ENCODE results near the gene TMEM59.
A peak's percentile ranks its signal among the peaks of the same experiment; 100 is the strongest.

DNA sequence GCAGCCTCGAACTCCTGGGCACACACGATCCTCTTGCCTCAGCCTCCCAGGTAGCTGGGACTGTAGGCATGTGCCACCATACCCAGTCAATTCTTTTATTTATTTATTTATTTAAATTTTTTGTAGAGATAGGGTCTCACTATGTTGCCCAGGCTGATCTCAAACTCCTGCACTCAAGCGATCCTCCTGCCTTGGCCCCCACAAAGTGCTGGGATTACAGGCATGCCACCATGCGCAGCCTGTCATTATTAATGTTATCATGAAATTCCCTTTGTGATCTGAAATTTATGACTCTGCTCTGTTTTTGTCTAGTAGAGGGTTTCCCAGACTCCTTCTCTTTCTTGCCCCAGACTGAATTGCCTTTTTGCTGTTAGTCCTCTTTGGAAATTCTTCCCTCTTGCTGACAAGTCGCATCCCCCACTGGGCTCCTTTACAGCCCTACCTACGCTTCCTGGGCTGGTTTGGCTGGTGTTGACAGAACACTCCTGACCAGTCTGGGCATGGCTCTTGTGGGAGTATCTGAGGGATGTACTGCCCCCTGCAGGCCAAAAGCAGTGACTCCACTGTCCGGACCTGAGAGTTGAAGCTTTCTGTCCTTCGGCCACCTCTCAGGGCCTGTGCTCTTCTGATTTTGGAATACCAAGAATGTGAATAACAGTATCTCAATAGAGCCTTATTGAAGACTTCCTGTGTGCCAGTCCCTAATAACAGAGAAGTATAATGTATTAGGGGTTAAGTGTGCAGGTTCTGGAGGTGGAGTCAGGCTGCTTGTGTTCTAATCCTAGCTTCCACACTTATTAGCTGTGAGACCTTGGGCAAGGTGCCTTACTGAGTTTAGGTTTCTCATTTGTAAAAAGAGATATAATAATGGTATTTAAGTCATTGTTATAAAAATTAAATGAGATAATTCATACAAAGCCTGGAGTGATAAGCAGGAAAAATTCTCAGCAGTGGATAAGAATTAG, 28.6 kb upstream of the TMEM59 start:
- TF ChIP-seq, protein P1, sequence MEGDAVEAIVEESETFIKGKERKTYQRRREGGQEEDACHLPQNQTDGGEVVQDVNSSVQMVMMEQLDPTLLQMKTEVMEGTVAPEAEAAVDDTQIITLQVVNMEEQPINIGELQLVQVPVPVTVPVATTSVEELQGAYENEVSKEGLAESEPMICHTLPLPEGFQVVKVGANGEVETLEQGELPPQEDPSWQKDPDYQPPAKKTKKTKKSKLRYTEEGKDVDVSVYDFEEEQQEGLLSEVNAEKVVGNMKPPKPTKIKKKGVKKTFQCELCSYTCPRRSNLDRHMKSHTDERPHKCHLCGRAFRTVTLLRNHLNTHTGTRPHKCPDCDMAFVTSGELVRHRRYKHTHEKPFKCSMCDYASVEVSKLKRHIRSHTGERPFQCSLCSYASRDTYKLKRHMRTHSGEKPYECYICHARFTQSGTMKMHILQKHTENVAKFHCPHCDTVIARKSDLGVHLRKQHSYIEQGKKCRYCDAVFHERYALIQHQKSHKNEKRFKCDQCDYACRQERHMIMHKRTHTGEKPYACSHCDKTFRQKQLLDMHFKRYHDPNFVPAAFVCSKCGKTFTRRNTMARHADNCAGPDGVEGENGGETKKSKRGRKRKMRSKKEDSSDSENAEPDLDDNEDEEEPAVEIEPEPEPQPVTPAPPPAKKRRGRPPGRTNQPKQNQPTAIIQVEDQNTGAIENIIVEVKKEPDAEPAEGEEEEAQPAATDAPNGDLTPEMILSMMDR (IDR thresholded peaks at IDR 0.05): peak; percentile 14 to 66 (median 42)
- no peak for TF ChIP-seq POLR2A (IDR thresholded peaks at IDR 0.05)

Data from thyroid gland (tissue), 4 donors.